ENCODE data around the gene PNMA1. TPM values are rescaled to one million over a fixed set of nuclear protein-coding genes. Genes with fewer than 3 reads are reported as not detected.

PNMA1 gene
- total RNA-seq, 1 donor from 2014 or later: 20.6 TPM

DNA sequence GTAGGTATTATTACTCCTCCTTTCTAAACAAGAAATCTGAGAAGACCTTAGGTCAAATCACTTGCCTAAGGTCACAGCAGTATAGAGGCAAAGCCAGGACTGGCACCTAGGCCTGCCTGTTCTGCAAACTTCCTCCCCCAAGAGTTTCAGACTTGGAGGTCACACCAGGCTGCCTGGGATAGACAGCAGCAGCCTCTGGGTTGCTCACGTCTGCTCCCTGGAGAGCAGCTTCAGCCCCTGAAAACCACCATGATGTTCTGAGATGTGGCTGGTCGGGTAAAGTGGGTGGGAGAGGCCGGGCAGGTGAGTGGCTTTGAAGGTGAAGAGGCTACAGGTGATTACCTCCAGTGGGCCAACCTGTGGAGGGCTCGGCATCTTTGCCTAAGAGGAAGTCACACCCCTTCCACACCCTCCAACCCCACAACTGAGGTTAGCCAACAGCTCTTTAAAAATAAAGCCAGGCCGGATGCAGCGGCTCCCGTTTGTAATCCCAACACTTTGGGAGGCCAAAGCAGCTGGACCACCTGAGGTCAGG, 37.0 kb upstream of the PNMA1 start:
- intact Hi-C loops (cut with micrococcal nuclease): no loop called here

GRCh38 chr14:73750531-73750901, 36.3 kb upstream of the PNMA1 start:
- intact Hi-C loops (cut with micrococcal nuclease): no loop called here

- intact Hi-C loops (cut with micrococcal nuclease): no loop called here
Observed at GRCh38 chr14:73749706-73750530, 35.7 kb upstream of the PNMA1 start.

DNA sequence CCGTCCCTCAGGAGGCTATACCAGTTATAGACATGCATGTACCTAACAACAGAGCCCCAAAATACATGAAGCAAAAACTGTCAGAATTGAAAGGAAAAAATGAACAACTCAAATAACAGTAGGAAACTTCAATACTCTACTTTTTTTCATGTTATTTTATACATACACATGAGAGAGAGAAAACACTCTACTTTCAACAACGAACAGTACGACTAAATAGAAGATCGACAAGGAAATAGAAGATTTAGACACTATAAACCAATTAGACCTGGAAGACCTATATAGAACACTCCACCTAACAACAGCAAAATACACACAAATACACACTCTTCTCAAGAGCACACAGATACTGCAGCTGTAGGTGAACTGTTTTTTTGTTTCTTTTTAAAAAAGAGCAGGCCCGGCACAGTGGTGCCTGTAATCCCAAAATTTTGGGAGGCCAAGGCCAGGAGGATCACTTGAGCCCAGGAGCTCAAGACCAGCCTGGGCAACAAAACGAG, 34.7 kb upstream of the PNMA1 start:
- intact Hi-C loops (cut with micrococcal nuclease): no loop called here

- intact Hi-C loops (cut with micrococcal nuclease): no loop called here
Observed at GRCh38 chr14:73747379-73748211, 33.4 kb upstream of the PNMA1 start.

DNA sequence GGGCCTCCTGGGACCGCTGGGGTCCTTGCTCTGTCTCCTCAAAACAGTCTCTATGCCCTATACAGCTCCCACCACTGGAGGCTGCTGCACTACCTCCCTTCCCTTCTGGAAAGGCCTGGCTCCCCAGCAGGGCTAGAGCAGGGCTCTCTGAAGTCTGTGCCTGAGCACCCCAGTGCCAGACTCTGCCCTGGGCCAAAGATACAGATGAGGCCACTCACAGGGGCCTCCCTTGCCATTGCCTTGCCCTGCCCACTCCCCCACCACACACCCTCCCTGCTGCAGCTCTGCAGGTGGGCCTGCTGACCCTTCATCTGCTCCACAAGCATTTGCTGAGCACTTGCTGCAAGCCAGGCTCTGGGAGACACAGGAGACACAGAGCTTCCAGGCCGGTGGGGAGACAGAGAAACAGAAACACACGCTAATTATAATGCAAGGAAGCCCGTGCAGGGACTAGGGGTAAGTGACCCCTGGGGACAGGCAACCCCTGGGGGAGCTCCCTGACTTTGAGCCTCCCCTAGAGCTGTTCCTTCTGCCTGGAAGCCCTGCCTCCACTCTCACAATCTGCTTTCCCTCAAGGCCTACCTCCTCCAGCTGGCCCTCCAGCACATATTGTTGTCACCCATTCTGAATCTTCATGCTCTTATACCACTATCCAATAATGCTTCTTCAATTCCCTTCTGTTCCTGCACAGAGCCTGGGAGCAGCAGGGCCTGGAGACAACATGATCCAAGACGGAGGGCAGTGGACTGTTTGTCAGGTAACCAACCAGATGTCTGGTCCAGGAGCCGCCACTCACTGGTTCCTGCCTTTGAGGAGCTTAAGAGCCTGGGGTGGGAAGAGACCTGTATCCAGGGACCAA, 32.6 kb upstream of the PNMA1 start:
- intact Hi-C loops (cut with micrococcal nuclease): no loop called here

GRCh38 chr14:73745571-73746519, 31.7 kb upstream of the PNMA1 start:
- intact Hi-C loops (cut with micrococcal nuclease): no loop called here

DNA sequence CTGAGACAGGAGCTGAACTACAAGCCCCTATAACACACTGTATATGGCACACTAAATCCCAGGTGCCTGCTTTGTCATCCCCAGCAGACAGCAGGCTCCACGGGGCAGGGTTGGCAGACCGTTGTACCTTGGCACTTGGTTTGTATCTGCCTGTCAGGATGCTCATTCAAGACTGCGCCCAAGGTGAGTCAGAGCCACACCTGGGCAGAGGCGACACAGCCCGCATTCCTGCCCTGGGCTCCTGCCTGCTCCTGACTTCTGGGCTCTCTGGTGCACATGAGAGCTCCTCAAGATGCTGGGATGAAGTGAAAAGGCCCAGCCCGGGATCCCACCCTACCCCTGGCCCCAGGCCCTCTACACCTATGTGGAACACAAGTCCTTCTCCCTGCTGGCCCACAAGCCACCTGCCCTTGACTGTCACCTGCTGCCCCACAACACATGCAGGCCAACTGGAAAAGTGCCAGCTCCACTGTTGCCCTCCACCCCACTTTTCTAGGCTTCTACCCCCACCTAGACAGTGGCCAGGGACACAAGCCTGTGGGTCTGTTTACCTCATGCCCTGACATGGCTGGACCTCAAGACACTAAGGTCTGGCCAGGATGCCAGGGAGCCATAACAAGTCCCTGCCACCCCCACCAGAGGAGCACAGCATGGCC, 30.8 kb upstream of the PNMA1 start:
- intact Hi-C loops (cut with micrococcal nuclease): loop anchor here (5.0 kb wide), 1 partner anchor 82 kb away; no protein-coding TSS in a partner anchor

- intact Hi-C loops (cut with micrococcal nuclease): loop anchor here (5.0 kb wide), 1 partner anchor 83 kb away; no protein-coding TSS in a partner anchor
Observed at GRCh38 chr14:73744175-73744867, 30.1 kb upstream of the PNMA1 start.

GRCh38 chr14:73743431-73743931, 29.3 kb upstream of the PNMA1 start:
- intact Hi-C loops (cut with micrococcal nuclease): loop anchor here (5.0 kb wide), 1 partner anchor 84 kb away; no protein-coding TSS in a partner anchor

DNA sequence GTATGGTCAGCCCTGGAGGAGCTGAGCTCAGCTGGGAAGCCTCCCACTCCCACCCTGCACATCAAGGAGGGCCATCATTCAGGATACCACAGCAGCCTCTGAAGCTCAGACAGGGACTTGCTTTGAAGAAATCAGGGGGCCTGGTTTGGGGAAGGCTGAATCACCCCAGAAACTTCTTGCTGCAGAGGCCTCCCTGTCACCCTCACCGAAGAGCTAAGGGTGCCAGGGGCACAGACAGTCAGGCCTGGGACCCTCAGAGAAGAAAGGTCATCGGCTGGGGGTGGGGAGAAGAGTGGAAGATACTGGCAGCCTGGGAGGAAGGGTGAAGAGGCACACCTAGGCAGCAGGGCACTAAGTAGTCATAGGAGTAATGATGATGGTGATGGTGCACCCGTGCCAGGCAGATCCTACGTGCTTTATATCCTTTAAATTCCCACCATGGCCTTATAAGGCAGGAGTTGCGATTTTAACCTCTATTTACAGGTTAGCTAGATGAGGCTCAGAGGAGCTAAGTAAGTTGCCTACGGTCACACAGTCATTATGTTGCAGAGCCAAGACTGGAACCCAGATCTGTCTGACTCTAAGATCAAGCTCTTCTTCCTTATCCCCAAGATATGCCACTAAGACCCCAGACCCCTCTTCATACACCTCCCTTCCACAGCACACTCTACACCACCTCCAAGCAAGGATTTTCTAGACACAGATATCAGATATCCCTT, 28.5 kb upstream of the PNMA1 start:
- intact Hi-C loops (cut with micrococcal nuclease): loop anchor here (5.0 kb wide), 1 partner anchor 85 kb away; no protein-coding TSS in a partner anchor

DNA sequence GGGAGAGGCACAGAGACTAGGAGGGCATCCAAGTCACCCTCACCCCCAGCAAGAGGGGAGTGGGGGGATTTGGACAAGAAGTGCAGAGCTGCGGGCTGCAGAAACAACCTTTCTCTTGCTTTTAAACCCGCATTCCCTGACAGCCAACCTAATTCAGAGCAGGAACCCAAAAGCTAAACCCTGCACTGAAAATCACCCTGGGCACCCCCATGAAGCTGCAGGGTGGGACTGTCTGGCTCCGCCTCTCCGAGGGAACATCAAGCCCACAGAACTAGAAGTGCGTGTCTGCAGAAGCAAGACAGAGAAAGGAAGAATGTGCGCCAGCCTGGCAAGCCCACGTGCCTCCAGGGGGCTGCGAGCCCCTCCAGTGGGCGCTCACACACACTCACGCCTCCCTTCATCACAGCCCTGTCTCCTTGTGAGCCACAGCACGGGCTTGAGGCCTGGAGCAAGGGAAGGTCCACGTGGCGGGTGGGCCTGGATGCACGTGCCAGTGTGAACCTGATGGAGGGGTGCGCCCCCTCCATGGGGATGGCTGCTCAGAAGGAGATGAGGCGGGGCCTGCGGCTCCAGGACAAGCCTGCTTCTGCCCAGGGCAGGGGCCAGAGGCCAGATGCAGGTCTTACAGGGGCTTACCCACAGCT, 27.8 kb upstream of the PNMA1 start:
- intact Hi-C loops (cut with micrococcal nuclease): loop anchor here (1.0 to 5.0 kb wide), 4 partner anchors 16 to 85 kb away; no protein-coding TSS in a partner anchor

- intact Hi-C loops (cut with micrococcal nuclease): loop anchor here (1.0 to 5.0 kb wide), 4 partner anchors 17 to 86 kb away; no protein-coding TSS in a partner anchor
Observed at GRCh38 chr14:73741386-73741875, 27.2 kb upstream of the PNMA1 start.

DNA sequence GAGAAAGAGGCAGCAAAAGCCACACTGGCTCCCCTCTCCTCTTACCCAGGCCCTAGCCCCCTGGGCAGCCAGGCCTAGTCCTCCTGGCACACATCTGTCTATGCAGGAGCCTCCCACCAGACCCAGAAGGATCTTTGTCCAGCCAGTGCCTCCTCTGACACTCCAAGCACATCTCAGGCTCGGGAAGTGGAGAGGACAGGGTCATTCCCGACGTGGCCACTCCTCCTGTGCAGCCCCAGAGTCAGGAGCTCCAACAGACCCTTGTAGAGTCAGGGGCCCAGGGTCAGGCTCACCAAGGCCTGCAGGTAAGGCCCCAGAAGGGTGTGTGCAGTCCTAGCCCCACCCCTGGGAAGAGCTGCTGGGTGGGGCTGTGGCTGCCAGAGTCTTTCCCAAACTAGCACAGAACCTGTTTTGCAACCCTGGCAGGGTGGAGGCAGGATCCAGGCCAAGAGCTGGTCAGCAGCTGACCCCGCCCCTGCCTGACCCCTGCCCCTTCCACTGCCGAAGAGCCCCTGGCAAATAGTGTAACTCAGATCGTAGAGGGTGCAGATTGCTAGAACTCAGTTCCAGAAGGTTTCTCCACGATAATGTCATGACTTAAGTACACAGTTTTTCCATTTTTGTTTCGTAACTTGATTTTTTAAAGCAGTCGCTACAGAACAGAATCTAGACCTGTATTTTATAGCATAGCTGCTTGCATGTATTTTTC, 26.6 kb upstream of the PNMA1 start:
- intact Hi-C loops (cut with micrococcal nuclease): loop anchor here (1.0 to 5.0 kb wide), 4 partner anchors 18 to 87 kb away; no protein-coding TSS in a partner anchor

DNA sequence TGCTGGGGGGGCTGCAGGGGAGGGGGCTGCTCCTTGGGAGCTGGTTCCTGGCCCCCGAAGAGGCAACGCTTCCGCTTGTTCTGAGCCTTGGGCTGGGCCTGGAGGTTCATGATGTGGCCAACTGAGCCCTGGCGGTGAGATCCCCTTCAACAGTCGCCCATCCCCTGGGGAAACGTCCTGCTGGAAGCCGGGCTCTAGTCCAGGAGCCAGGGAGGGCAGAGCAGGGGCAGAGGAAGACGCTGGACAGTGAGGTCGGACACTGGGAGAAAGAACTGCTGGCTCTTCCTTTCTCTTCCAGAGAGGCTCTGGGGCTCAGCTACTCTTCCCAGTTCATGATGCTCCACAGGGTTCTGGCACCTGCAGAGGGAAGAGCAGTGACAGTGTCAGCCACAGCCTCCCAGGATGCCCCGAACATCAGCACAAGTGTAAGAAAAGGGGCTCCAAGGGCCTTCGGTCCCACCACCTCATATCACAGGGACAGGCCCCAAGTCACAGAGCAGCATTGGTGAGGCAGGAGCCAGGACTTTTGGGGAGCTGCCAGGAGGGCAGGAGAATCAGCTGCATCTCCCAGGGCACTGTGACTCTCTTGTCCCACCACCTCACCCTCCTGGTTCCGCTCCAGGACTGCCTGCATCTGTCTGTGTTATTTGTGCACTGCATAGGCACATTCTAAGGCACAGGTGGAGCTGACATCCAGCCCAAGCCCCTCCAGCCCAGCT, 25.9 kb upstream of the PNMA1 start:
- intact Hi-C loops (cut with micrococcal nuclease): loop anchor here (5.0 kb wide), 1 partner anchor 87 kb away; no protein-coding TSS in a partner anchor

All from T-helper 2 cell treated with Interferon-gamma antibody and Interleukin-4, amounts not matched to agents 100 ng/mL and 5 ng/mL, for 36 hours (primary cell).